H1 (cell line): Measurements from ENCODE around the gene NOB1. TPM values are rescaled to one million over a fixed set of nuclear protein-coding genes. Genes with fewer than 3 reads are reported as not detected.

Experiments
- CHD1 ChIP-seq: IDR thresholded peaks from 2 replicates; pipeline ENCODE4 v1.6.1; 2012; ENCODE audit warnings: low read depth, low read length, improper control_type of control experiment
- GABPA ChIP-seq: IDR thresholded peaks from 2 replicates; pipeline ENCODE4 v1.6.1; 2011; ENCODE audit warnings: mild to moderate bottlenecking, low read length, moderate library complexity, borderline replicate concordance; ENCODE audit not compliant: insufficient read depth
- POLR2AphosphoS5 ChIP-seq: IDR thresholded peaks from 2 replicates; pipeline ENCODE4 v1.6.1; 2011; ENCODE audit warnings: low read depth, low read length
- RFX5 ChIP-seq: IDR thresholded peaks from 2 replicates; pipeline ENCODE4 v1.6.1; 2011; ENCODE audit warnings: low read depth, low read length, improper control_type of control experiment, borderline replicate concordance
- SAP30 ChIP-seq: fragments of 300-600 bp; sonication (generic); IDR thresholded peaks from 2 replicates; pipeline ENCODE4 v1.7.1; 2012; ENCODE audit warnings: low read length, moderate library complexity, mild to moderate bottlenecking, inconsistent platforms; ENCODE audit not compliant: insufficient read depth, insufficient replicate concordance
- SIX5 ChIP-seq: IDR thresholded peaks from 2 replicates; pipeline ENCODE4 v1.6.1; 2011; ENCODE audit warnings: mild to moderate bottlenecking, low read depth, low read length
- SP4 ChIP-seq: IDR thresholded peaks from 2 replicates; pipeline ENCODE4 v1.6.1; 2012; ENCODE audit warnings: low read length, inconsistent platforms
- polyA plus RNA-seq, 7 experiments: library from polyadenylated mRNA; depleted of rRNA in 3 of 7; stranded (reverse) in 5 of 7; unstranded in 2 of 7; fragments of >200 nt in 5 of 7; fragments of 200-250 nt in 2 of 7; gene quantifications; 1 replicate in 5 of 7; 2 replicates in 1 of 7; 4 replicates in 1 of 7; pipeline versions ENCODE4 v1.2.1 to v1.2.3, GENCODE V29; 2011 to 2013; ENCODE audit warnings: missing spikeins in 2 of 7, mixed read lengths in 2 of 7
- total RNA-seq: library from RNA; stranded (reverse); fragmentation: NEBNext Ultra II Directional; extraction: Animal tissue kit (Norgen Biotek cat#: 25700); gene quantifications from 2 replicates; pipeline ENCODE4 v1.2.1, GENCODE V29; 2021
- TF ChIP-seq, protein P1 (sequence below): IDR thresholded peaks from 2 replicates; pipeline ENCODE4 v1.6.1; 2012; ENCODE audit warnings: low read length, inconsistent platforms
- TF ChIP-seq, protein P2 (sequence below), 3 experiments: IDR thresholded peaks; 1 replicate in 2 of 3; 2 replicates in 1 of 3; pipeline versions ENCODE4 v1.5.1 to v1.6.1; 2011; ENCODE audit warnings: low read length in 3 of 3, mild to moderate bottlenecking in 3 of 3, inconsistent platforms in 2 of 3, low read depth in 1 of 3, moderate library complexity in 1 of 3; ENCODE audit not compliant: insufficient read depth in 1 of 3; ENCODE audit errors: control extremely low read depth in 1 of 3
- TF ChIP-seq, protein P3 (sequence below): IDR thresholded peaks from 2 replicates; pipeline ENCODE4 v1.6.1; 2011; ENCODE audit warnings: low read length, improper control_type of control experiment

The NOB1 gene
- total and polyA plus RNA-seq, 2 of the 8 experiments (the other 6 are each of a cell fraction or from before 2014, with no cell fraction given), result 88.2 to 108 TPM

DNA sequence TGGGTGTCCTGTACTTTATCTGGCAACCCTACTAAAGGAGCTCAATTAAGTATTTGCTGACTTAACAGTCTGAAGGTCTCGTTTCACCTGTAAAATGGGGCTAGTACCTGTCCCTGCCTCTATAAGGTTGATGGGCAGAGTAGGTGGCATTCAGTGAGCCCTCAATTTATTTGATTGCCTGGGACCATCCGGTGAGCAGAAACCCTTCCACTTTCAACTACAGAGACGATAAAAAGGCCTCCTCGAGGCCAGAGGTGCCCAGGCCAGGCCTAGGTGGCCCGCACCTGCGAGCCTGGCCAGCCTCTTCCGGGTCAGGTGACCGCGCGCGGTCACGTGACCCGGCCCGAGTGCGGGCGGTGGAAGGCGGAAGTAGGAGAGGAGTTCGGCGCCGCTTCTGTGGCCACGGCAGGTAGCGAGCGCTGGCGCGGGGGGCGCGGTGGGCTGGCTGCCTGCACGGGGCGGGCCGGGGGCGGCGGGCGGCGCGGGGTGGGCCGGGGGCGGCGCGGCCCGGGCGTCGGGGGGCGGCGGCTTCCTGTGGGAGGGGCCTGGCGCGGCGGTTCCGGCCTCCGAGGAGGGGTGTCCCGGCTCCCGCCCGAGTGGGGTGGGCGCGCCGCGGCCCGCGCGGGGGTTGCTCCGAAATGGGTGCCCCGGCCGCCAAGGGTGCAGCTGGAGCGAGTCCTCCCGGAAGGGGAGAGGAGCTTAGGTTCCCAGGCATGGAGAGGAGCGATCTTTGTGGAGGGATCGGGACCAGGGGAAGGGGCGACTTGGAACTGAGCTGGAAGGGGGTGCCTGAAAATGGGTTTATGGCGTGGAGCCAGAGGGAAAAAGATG lies 7.5 kb upstream of the NOB1 start, which contains the start of gene WWP2 (continued):
- TF ChIP-seq CHD1 (no peak), GABPA (no peak), SAP30 (no peak), SIX5 (peak; percentile 9; the same call in 1 of the 2 replicates), SP4 (peak; percentile 97), POLR2AphosphoS5 (peak; percentile 77), RFX5 (no peak)
- TF ChIP-seq, protein P1, sequence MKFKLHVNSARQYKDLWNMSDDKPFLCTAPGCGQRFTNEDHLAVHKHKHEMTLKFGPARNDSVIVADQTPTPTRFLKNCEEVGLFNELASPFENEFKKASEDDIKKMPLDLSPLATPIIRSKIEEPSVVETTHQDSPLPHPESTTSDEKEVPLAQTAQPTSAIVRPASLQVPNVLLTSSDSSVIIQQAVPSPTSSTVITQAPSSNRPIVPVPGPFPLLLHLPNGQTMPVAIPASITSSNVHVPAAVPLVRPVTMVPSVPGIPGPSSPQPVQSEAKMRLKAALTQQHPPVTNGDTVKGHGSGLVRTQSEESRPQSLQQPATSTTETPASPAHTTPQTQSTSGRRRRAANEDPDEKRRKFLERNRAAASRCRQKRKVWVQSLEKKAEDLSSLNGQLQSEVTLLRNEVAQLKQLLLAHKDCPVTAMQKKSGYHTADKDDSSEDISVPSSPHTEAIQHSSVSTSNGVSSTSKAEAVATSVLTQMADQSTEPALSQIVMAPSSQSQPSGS, result no peak
- TF ChIP-seq, protein P2, sequence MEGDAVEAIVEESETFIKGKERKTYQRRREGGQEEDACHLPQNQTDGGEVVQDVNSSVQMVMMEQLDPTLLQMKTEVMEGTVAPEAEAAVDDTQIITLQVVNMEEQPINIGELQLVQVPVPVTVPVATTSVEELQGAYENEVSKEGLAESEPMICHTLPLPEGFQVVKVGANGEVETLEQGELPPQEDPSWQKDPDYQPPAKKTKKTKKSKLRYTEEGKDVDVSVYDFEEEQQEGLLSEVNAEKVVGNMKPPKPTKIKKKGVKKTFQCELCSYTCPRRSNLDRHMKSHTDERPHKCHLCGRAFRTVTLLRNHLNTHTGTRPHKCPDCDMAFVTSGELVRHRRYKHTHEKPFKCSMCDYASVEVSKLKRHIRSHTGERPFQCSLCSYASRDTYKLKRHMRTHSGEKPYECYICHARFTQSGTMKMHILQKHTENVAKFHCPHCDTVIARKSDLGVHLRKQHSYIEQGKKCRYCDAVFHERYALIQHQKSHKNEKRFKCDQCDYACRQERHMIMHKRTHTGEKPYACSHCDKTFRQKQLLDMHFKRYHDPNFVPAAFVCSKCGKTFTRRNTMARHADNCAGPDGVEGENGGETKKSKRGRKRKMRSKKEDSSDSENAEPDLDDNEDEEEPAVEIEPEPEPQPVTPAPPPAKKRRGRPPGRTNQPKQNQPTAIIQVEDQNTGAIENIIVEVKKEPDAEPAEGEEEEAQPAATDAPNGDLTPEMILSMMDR (IDR thresholded peaks at IDR 0.05; ENCODE audit: control extremely low read depth in 1 of 3, insufficient read depth in 1 of 3, low read depth in 1 of 3, low read length in 3 of 3), result no peak
- TF ChIP-seq, protein P3, sequence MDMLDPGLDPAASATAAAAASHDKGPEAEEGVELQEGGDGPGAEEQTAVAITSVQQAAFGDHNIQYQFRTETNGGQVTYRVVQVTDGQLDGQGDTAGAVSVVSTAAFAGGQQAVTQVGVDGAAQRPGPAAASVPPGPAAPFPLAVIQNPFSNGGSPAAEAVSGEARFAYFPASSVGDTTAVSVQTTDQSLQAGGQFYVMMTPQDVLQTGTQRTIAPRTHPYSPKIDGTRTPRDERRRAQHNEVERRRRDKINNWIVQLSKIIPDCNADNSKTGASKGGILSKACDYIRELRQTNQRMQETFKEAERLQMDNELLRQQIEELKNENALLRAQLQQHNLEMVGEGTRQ, result peak; percentile 99
